C1 segment of cervical spinal cord (tissue), 14 donors: Measurements from ENCODE around the gene RIN1.
"Not testable (repeated sequence)": the region's sequence is repeated elsewhere in the genome, so short reads cannot be mapped to it uniquely, and the experiment has no call there.

ENCODE experiments used
- DNase-seq, 14 donors: peaks; one replicate each; lab custom pipeline; 2025; lab: John Stamatoyannopoulos, UW

The RIN1 gene

GRCh38 chr11:66360406-66361073 lies 24.3 kb upstream of the RIN1 start:
- no peak for DNase-seq

DNA sequence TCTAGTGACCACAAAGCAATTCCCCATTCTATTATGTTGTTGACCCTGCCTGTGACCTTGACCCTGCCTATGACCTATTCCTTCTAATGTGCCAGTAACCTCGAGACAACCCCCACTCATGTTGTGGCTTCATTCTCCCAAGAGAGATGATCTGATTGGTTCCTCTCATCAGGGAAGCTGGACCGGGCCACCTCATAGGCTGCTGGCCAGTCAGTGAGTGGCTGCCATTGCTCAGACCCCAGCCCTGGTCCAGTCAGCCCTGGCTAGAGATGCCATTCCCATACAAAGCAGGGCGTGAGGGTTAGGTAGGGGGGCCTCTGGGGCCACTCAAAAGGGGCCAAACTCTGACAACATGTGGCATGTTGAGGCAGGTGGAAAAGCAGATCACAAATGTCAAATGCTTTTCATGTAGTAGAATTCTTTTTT lies 23.4 kb upstream of the RIN1 start:
- no peak for DNase-seq

DNA sequence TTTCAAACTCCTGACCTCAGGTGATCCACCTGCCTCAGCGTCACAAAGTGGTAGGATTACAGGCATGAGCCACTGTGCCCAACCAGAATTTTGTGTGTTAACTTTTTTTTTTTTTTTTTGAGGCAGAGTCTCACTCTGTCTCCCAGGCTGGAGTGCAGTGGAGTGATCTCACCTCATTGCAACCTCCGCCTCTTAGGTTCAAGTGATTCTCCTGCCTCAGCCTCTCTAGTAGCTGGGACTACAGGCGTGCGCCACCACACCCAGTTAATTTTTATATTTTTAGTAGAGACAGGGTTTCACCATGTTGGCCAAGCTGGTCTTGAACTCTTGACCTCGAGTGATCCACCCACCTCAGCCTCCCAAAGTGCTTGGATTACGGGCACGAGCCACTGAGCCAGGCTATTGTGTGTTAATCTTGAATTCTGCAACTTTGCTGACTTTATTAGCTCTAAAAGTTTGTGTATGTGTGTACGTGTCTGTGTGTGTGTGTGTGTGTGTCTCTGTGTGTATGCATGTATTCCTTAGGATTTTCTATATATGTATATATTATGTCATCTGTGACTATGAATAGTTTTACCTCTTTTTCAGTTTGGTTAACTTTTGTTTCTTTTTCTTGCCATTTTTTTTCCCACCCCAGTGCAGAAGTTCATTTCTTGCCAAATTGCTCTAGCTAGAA lies 14.5 kb upstream of the RIN1 start:
- DNase-seq = not testable (repeated sequence)

DNA sequence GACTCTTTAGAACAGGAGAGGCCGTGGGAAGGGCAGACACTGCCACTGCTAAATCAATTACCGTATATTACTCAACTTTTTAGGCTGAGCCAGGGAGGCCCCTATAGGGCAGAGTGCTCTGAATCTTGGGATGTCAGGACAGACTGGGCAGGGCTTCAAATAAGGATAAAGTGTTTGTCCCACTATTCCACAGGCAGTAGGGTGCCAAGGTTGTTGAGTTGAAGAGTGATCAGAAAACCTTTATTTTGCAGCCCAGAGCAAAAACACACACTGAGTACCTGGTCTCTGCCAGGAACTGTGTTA lies 12.8 kb upstream of the RIN1 start:
- DNase-seq = no peak

- DNase-seq = peak in 13 of 14 donors; percentile 35 to 91 (median 70)
Measured at GRCh38 chr11:66347425-66348276, 11.4 kb upstream of the RIN1 start, which contains the start of gene B4GAT1. Gene B4GAT1 (minus strand): TSS chr11:66347629. CDS start chr11:66347545, 84 bp downstream.

- peak in 1 of 14 donors; percentile 63 for DNase-seq
Measured at GRCh38 chr11:66346476-66347424, 10.5 kb upstream of the RIN1 start.

DNA sequence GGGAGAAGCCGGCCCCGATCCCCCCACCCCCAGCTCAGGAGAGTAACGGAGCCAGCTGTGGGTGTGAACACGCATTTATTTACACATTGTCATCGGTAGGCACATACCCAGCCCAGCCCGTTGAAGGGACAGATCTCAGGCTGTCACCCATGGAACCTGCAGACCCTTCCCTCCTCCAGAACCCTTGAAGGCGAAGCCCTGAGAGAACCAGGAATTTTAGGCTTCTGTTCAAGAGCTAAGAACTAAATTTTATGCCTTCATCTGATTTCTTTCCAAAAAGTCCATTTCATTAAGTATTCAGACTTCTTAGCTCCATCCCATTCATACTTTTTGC lies 9.0 kb upstream of the RIN1 start:
- no peak for DNase-seq

- DNase-seq = peak; percentile 63 to 97 (median 92)
Measured at GRCh38 chr11:66344550-66345315, 8.5 kb upstream of the RIN1 start, which contains the start of gene BRMS1. Gene BRMS1 (minus strand): TSS chr11:66345104. CDS start chr11:66342234, 2,870 bp downstream.

GRCh38 chr11:66343176-66343575 lies 6.9 kb upstream of the RIN1 start:
- no peak for DNase-seq

- DNase-seq = no peak
Measured at GRCh38 chr11:66341502-66342126, 5.4 kb upstream of the RIN1 start.

DNA sequence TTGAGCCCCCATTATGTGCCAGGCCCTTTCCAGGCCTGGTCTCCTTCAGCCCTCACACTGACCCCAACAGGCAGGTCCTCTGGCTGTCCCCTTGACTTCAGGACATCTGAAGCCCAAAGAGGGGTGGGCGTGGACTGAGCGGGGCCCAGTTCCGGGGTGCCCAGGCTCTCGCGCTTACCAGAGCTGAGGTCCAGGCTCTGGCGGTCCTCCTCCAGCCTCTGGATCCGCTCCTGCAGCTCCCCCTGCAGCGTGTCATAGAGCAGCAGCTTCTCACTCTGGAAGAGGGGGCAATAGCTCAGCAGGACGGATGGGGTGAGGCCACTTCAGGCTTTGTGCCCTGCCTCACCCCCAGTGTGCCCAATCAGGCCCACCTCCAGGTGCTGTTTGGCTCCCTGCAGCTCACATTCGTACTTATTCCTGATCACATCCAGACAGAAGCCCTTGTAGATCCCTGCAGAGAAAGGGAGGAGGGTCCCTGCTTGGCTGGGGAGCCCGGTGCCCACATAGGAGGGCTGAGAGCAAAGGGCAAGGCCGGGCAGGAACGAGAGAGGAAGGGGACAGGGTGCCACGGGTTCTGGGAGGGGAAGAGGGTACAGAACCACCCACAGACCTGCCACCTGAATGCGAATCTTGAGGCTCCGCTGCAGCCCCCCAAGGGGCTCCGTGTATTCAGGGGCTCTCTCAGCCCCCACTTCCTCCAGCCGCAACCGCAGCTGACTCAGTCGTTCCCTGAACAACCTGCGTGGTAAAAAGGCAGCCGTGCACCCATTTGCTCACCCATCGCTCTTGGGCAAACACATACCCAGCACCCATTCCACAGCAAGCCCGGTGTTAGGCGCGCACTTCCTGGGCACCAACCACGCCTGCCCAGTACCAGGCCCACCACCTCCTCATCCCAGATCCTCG lies 4.6 kb upstream of the RIN1 start:
- DNase-seq = no peak

DNA sequence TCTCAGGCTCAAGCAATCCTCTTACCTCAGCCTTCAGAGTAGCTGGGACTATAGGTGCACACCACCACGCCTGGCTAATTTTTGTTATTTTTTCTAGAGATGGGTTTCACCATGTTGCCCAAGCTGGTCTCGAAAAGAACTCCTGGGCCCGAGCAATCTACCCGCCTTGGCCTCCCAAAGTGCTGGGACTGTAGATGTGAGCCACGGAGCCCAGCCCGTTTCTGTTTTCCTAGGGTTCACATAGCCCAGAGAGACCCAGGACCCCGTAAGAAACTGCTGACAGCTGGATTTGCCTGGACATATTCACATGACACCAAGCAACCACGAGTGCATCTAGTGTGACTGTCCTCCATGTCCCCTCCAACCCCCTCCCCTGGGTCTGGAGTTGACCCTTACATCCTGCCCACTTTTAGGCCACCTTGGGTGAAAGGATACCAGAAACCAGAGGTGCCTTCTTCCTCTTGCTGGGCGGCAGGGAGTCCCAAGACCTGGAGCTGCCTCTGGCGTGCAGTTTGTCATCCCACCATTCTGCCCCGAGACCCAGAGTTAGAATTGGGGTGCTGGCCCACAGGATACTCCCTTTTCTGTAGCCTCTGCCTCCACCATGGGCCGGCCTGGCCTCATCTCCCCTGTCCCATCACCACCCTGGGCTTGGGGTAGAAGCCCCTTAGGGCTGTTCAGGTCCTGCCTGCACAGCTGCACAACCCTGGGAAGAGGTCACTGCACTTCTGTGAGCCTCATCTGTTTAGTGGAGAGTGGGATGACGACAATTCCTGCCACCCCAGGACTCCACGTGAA lies 3.7 kb upstream of the RIN1 start:
- DNase-seq = no peak

- DNase-seq = no peak
Measured at GRCh38 chr11:66339162-66339675, 3.0 kb upstream of the RIN1 start.

DNA sequence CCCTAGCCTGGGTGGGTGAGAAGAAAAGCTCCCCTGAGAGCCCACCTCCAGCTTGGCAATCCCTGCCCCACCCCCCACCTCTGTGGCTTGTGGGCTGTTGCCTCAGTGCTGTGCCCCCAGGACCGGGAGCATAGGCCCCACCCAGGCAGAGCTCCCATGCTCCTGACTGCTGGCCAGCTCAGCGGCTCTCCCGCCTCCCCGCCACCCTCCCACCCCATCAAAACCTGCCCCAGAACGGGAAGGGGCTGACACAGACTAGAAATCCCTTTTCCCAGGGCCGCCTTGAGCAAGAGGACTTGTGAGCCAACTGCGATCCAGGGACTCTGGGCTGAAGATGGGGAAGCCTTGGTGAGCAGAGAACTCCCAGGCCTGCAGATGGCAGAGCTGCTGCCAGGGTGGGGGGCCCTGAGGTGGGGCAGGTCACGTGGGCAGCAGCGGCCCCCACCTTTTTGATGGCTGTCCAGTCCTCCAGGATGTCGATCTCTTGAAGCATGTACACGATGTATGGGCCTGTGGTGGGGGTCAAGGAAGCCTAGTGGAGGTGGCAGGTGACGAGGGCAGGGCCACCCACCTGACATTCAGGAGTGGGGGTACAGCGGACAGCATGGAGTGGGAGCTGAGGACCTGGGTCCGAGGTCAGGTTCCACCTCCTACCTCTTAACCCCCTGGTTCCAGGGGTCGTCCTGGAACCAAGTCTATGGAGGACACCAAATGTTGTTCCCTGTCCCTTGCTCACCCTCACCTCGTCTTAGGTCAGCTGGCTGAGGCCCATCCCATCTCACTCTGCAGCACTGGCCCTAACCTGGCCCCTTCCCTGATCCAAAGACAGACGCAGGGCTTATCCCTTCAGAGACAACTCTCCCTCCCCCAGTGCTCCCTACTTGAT lies 2.3 kb upstream of the RIN1 start:
- DNase-seq = no peak

- DNase-seq = no peak
Measured at GRCh38 chr11:66337103-66337899, 1.1 kb upstream of the RIN1 start.
